Measurements from ENCODE around the gene S100A5. TPM values are rescaled to one million over a fixed set of nuclear protein-coding genes. Genes with fewer than 3 reads are reported as not detected.

The S100A5 gene
- total RNA-seq, 2 experiments from 2014 or later, result not detected

GRCh38 chr1:153571706-153572105 lies 31.0 kb upstream of the S100A5 start:
- Histone ChIP-seq H3K4me1 (ENCODE audit: insufficient read depth, low read length, poor library complexity, severe bottlenecking) (peaks cover 17% of the 10 kb centered on the region), H3K9me2 (ENCODE audit: insufficient read depth, low read length) (no peaks in the 10 kb centered on the region), H4K20me1 (ENCODE audit: insufficient read depth, low read length) (no peaks in the 10 kb centered on the region), H3K4me2 (ENCODE audit: low read length) (no peak overlapping the region), H2AFZ (ENCODE audit: low read length) (0 out of 2 replicates have a peak overlapping the region, but pooled peaks have one; percentile 22), H3K36me3 (ENCODE audit: insufficient read depth, low read length) (no peaks in the 10 kb centered on the region), H3K4me3 (ENCODE audit: low read depth, low read length, poor library complexity, severe bottlenecking) (no peak overlapping the region), H3K9me3 (ENCODE audit: low read length) (no peaks in the 10 kb centered on the region), H3K27ac (ENCODE audit: low read depth, low read length, poor library complexity, severe bottlenecking) (no peak overlapping the region), H3K79me2 (ENCODE audit: insufficient read depth, low read depth, low read length) (no peaks in the 10 kb centered on the region)
- TF ChIP-seq CTCF (conservative IDR thresholded peaks at IDR 0.05; ENCODE audit: low read length) (no peak), EZH2phosphoT487 (IDR thresholded peaks at IDR 0.05; ENCODE audit: borderline replicate concordance, low read depth, low read length) (no peak)
- no TSS peak for BruUV-seq (replicated peaks)
- intact Hi-C loops (cut with micrococcal nuclease; ENCODE audit: unreplicated experiment), result loop anchor here (1.0 to 5.0 kb wide), 4 partner anchors 46 to 178 kb away; partner anchors contain the start of genes ILF2 and SNAPIN
- no peak for DNase-seq (ENCODE audit: low spot score)
- ChIA-PET CTCF (ENCODE audit: unreplicated experiment) (interaction anchor here (0.6 to 1.7 kb wide), 9 partner anchors 32 to 415 kb away, joined by 3 to 6 read pairs (median 3); partner anchors contain the start of genes CHTOP and S100A1), POLR2A (interaction anchor here (0.6 to 1.5 kb wide), 7 partner anchors 13 to 78 kb away, joined by 3 to 6 read pairs (median 3); no protein-coding TSS in a partner anchor)

GRCh38 chr1:153570874-153571273 lies 30.1 kb upstream of the S100A5 start:
- no peaks in the 10 kb centered on the region for H3K9me2 ChIP-seq (ENCODE audit: insufficient read depth, low read length)
- no peaks in the 10 kb centered on the region for H3K79me2 ChIP-seq (ENCODE audit: insufficient read depth, low read depth, low read length)
- H4K20me1 ChIP-seq (ENCODE audit: insufficient read depth, low read length), result no peaks in the 10 kb centered on the region
- POLR2A ChIA-PET, result interaction anchor here (0.8 kb wide), 1 partner anchor 178 kb away, joined by 3 read pairs; no protein-coding TSS in a partner anchor
- H3K4me3 ChIP-seq (ENCODE audit: low read depth, low read length, poor library complexity, severe bottlenecking), result no peak overlapping the region
- no peaks in the 10 kb centered on the region for H3K36me3 ChIP-seq (ENCODE audit: insufficient read depth, low read length)
- no peaks in the 10 kb centered on the region for H3K9me3 ChIP-seq (ENCODE audit: low read length)
- no peak for DNase-seq (ENCODE audit: low spot score)
- no peak overlapping the region for H3K4me2 ChIP-seq (ENCODE audit: low read length)
- no peak overlapping the region for H2AFZ ChIP-seq (ENCODE audit: low read length)
- H3K4me1 ChIP-seq (ENCODE audit: insufficient read depth, low read length, poor library complexity, severe bottlenecking), result peaks cover 17% of the 10 kb centered on the region
- intact Hi-C loops (cut with micrococcal nuclease; ENCODE audit: unreplicated experiment), result loop anchor here (5.0 kb wide), 2 partner anchors 86 to 101 kb away; partner anchors contain the start of genes ILF2 and SNAPIN
- TF ChIP-seq CTCF (conservative IDR thresholded peaks at IDR 0.05; ENCODE audit: low read length) (no peak), EZH2phosphoT487 (IDR thresholded peaks at IDR 0.05; ENCODE audit: borderline replicate concordance, low read depth, low read length) (no peak)
- BruUV-seq (replicated peaks), result no TSS peak
- CTCF ChIA-PET (ENCODE audit: unreplicated experiment), result no interaction called here
- no peak overlapping the region for H3K27ac ChIP-seq (ENCODE audit: low read depth, low read length, poor library complexity, severe bottlenecking)

- Histone ChIP-seq H3K4me3 (ENCODE audit: low read depth, low read length, poor library complexity, severe bottlenecking) (no peak overlapping the region), H3K9me2 (ENCODE audit: insufficient read depth, low read length) (no peaks in the 10 kb centered on the region), H3K4me1 (ENCODE audit: insufficient read depth, low read length, poor library complexity, severe bottlenecking) (peaks cover 17% of the 10 kb centered on the region), H2AFZ (ENCODE audit: low read length) (no peak overlapping the region), H4K20me1 (ENCODE audit: insufficient read depth, low read length) (no peaks in the 10 kb centered on the region), H3K4me2 (ENCODE audit: low read length) (no peak overlapping the region), H3K36me3 (ENCODE audit: insufficient read depth, low read length) (no peaks in the 10 kb centered on the region), H3K9me3 (ENCODE audit: low read length) (no peaks in the 10 kb centered on the region), H3K27ac (ENCODE audit: low read depth, low read length, poor library complexity, severe bottlenecking) (no peak overlapping the region), H3K79me2 (ENCODE audit: insufficient read depth, low read depth, low read length) (no peaks in the 10 kb centered on the region)
- TF ChIP-seq CTCF (conservative IDR thresholded peaks at IDR 0.05; ENCODE audit: low read length) (no peak), EZH2phosphoT487 (IDR thresholded peaks at IDR 0.05; ENCODE audit: borderline replicate concordance, low read depth, low read length) (no peak)
- POLR2A ChIA-PET, result interaction anchor here (0.5 kb wide), 1 partner anchor 91 kb away, joined by 5 read pairs; no protein-coding TSS in a partner anchor
- intact Hi-C loops (cut with micrococcal nuclease; ENCODE audit: unreplicated experiment), result no loop called here
- CTCF ChIA-PET (ENCODE audit: unreplicated experiment), result interaction anchor here (0.7 kb wide), 1 partner anchor 65 kb away, joined by 3 read pairs; the partner anchor contains the start of gene CHTOP
- BruUV-seq (replicated peaks), result no TSS peak
- DNase-seq (ENCODE audit: low spot score), result no peak
Observed at GRCh38 chr1:153569465-153569864, 28.7 kb upstream of the S100A5 start.
